DMS114 treated with DMSO at 0.1 percent for 48 hours (cell line): ENCODE results near the gene HRK.

Experiments
- DNase-seq: peaks from one replicate; lab custom pipeline; 2025; ENCODE audit not compliant: unreplicated experiment; lab: John Stamatoyannopoulos, UW

HRK gene

GRCh38 chr12:116881325-116881876, at the start of gene HRK:
Gene HRK (minus strand): TSS chr12:116881441. CDS start chr12:116881307, 134 bp downstream.
- no peak for DNase-seq

GRCh38 chr12:116929885-116930284, 48.6 kb upstream of the HRK start:
- no peak for DNase-seq

- DNase-seq = no peak
Measured at GRCh38 chr12:116928504-116928903, 47.3 kb upstream of the HRK start.

GRCh38 chr12:116927244-116927940, 46.2 kb upstream of the HRK start:
- no peak for DNase-seq

- no peak for DNase-seq
Measured at GRCh38 chr12:116926283-116927243, 45.3 kb upstream of the HRK start.

- no peak for DNase-seq
Measured at GRCh38 chr12:116924558-116925453, 43.6 kb upstream of the HRK start.

GRCh38 chr12:116922194-116922897, 41.1 kb upstream of the HRK start:
- DNase-seq = no peak

- DNase-seq = no peak
Measured at GRCh38 chr12:116920939-116921338, 39.7 kb upstream of the HRK start.

GRCh38 chr12:116919706-116920485, 38.7 kb upstream of the HRK start:
- DNase-seq = no peak

- DNase-seq = no peak
Measured at GRCh38 chr12:116919247-116919661, 38.0 kb upstream of the HRK start.

GRCh38 chr12:116918464-116918863, 37.2 kb upstream of the HRK start:
- DNase-seq = no peak

GRCh38 chr12:116916714-116917114, 35.5 kb upstream of the HRK start:
- DNase-seq = no peak

- no peak for DNase-seq
Measured at GRCh38 chr12:116916122-116916521, 34.9 kb upstream of the HRK start.

GRCh38 chr12:116915326-116915725, 34.1 kb upstream of the HRK start:
- no peak for DNase-seq

GRCh38 chr12:116910645-116911451, 29.6 kb upstream of the HRK start, which contains the start of gene FBXW8:
Gene FBXW8 (plus strand): TSS chr12:116910950. CDS start chr12:116911038, 88 bp downstream.
- peak; percentile 75 for DNase-seq

- DNase-seq = no peak
Measured at GRCh38 chr12:116910280-116910644, 29.0 kb upstream of the HRK start.

- no peak for DNase-seq
Measured at GRCh38 chr12:116906285-116906684, 25.0 kb upstream of the HRK start.

GRCh38 chr12:116903818-116904217, 22.6 kb upstream of the HRK start:
- no peak for DNase-seq
